ENCODE results near the gene BMAL1. TPM values are rescaled to one million over a fixed set of nuclear protein-coding genes. Genes with fewer than 3 reads are reported as not detected.

BMAL1 gene
- total RNA-seq, 4 donors from 2014 or later = 27.7 to 81.8 (median 41.0) TPM

DNA sequence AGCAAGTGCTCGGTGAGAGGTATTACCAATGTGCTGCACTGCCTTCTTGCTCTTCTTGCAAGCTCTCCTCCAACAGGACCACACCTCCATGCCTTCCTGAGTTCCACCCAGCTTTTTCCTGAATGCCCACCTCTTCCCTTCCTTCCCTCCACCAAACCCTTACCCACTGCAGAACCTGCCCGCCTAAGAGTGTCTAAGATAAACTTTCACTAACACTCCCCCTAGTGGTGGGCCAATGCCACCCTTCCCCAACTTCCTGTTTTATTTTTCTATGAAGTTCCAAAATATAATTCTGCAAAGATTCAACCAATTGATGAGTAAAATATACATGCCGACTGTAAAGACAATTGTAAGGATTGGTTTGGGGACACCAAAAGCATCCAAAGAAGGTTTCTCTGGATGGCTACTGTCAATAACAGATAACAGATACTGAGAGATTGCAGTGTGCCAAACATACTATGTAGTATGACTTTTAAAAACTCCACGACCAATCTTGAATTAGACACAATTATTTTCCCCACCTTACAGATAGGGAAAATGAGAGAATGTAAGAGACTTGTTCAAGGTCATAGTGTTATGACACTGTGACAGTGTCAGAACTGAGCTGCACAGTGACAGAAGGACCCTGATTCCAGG lies 38.6 kb upstream of the BMAL1 start:
- in situ Hi-C loops (cut with MboI; ENCODE audit: low sequenced_read_pairs in 4 of 4) (no loop called here), intact Hi-C loops (cut with DNase I; ENCODE audit: low total_unique reads) (no loop called here)
- TF ChIP-seq POLR2A (IDR thresholded peaks at IDR 0.05) (no peak), CTCF (IDR thresholded peaks at IDR 0.05 in 4 of 5, conservative IDR thresholded peaks at IDR 0.05 in 1 of 5) (peak; percentile 50 to 84 (median 71))
- DNase-seq = no peak
- H3K9me3 ChIP-seq = no peaks in the 10 kb centered on the region
- no peak overlapping the region for H3K27ac ChIP-seq
- H3K36me3 ChIP-seq = no peaks in the 10 kb centered on the region
- H3K4me1 ChIP-seq = no peaks in the 10 kb centered on the region
- H3K27me3 ChIP-seq = no peaks in the 10 kb centered on the region
- H3K4me3 ChIP-seq = no peak overlapping the region
- ATAC-seq = peak in 1 of 2 donors; percentile 74

GRCh38 chr11:13242564-13242963 lies 35.0 kb upstream of the BMAL1 start:
- Histone ChIP-seq H3K36me3 (no peaks in the 10 kb centered on the region), H3K27ac (no peak overlapping the region), H3K4me1 (no peaks in the 10 kb centered on the region), H3K9me3 (no peaks in the 10 kb centered on the region), H3K27me3 (no peaks in the 10 kb centered on the region), H3K4me3 (no peak overlapping the region)
- intact Hi-C loops (cut with DNase I; ENCODE audit: low total_unique reads) (loop anchor here (10.0 kb wide), 1 partner anchor 918 kb away; no protein-coding TSS in a partner anchor), in situ Hi-C loops (cut with MboI; ENCODE audit: low sequenced_read_pairs in 4 of 4) (no loop called here)
- no peak for ATAC-seq
- TF ChIP-seq CTCF (IDR thresholded peaks at IDR 0.05 in 4 of 5, conservative IDR thresholded peaks at IDR 0.05 in 1 of 5) (no peak), POLR2A (IDR thresholded peaks at IDR 0.05) (no peak)
- DNase-seq = no peak

DNA sequence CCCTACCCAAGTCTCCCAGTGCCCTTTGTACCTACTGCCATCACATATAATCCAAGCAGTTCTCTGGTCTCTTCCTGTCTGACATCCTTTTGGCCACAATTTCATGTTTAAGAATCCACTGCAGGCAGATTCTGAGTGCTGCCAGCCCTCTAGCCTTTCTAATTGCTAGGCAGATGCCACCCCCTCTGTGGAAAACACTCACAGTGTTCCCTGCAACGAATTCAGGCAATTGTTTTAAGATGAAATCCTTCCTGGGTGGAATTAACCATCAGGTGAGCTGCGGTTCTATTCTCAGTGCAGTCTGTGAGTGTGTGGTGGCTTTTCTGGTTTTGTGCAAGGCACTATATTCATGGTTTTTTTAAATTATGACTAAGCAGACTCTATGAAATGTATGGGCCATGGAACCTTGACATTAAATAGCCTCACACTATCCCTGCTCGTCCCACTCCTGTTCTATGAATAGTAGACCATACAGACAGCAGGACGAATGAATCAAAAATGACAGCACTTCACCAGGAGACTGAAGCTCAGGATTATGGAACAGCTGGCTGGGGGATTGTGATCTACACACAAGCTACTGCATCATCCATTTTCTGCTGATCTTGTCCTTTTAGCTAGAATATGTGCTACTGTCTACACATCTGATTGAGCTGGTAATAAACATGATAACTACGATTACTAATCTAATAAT lies 29.8 kb upstream of the BMAL1 start:
- intact Hi-C loops (cut with DNase I; ENCODE audit: low total_unique reads) = loop anchor here (10.0 kb wide), 1 partner anchor 923 kb away; no protein-coding TSS in a partner anchor
- DNase-seq (no peak), ATAC-seq (no peak)
- Histone ChIP-seq H3K36me3 (no peaks in the 10 kb centered on the region), H3K27ac (no peak overlapping the region), H3K9me3 (no peaks in the 10 kb centered on the region), H3K27me3 (no peaks in the 10 kb centered on the region), H3K4me3 (no peak overlapping the region), H3K4me1 (no peaks in the 10 kb centered on the region)
- in situ Hi-C loops (cut with MboI; ENCODE audit: low sequenced_read_pairs in 4 of 4) = no loop called here
- no peak for TF ChIP-seq POLR2A (IDR thresholded peaks at IDR 0.05)
- no peak for TF ChIP-seq CTCF (IDR thresholded peaks at IDR 0.05 in 4 of 5, conservative IDR thresholded peaks at IDR 0.05 in 1 of 5)

DNA sequence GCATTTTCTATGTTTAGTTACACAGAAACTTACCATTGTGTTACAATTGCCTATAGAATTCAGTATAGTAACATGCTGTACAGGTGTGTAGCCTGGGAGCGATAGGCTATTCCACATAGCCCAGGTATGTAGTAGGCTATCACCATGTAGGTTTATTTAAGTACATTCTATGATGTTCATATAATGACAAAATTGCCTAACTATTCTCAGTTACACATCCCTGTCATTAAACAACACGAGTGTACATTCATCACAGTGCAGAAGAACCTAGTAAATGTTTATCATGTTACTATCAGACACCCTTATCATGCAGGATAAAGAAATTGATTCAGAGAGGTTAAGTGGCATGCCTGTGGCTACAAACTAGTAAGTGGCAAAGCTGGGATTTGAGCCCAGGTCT lies 28.4 kb upstream of the BMAL1 start:
- Histone ChIP-seq H3K36me3 (no peaks in the 10 kb centered on the region), H3K27me3 (no peaks in the 10 kb centered on the region), H3K27ac (no peak overlapping the region), H3K9me3 (no peaks in the 10 kb centered on the region), H3K4me3 (no peak overlapping the region), H3K4me1 (no peaks in the 10 kb centered on the region)
- no peak for DNase-seq
- ATAC-seq = no peak
- in situ Hi-C loops (cut with MboI; ENCODE audit: low sequenced_read_pairs in 4 of 4) = no loop called here
- intact Hi-C loops (cut with DNase I; ENCODE audit: low total_unique reads) = loop anchor here (10.0 kb wide), 1 partner anchor 924 kb away; no protein-coding TSS in a partner anchor
- TF ChIP-seq POLR2A (IDR thresholded peaks at IDR 0.05) (no peak), CTCF (IDR thresholded peaks at IDR 0.05 in 4 of 5, conservative IDR thresholded peaks at IDR 0.05 in 1 of 5) (no peak)

All from gastrocnemius medialis (tissue), 4 donors.